Measurements from ENCODE around the gene KIF3C. TPM values are rescaled to one million over a fixed set of nuclear protein-coding genes. Genes with fewer than 3 reads are reported as not detected.

The KIF3C gene
- total RNA-seq, 1 experiment from 2014 or later = 55.7 TPM

GRCh38 chr2:25989154-25989553, 6.9 kb upstream of the KIF3C start:
- CTCF ChIA-PET = no interaction called here
- H3K27me3 ChIP-seq (ENCODE audit: control insufficient read depth, insufficient read depth, low read length) = no peaks in the 10 kb centered on the region
- POLR2A ChIA-PET = interaction anchor here (0.6 kb wide), 1 partner anchor 23 kb away, joined by 3 read pairs; no protein-coding TSS in a partner anchor
- H3K4me3 ChIP-seq (ENCODE audit: low read depth in 2 of 2, low read length in 2 of 2) = no peak overlapping the region
- DNase-seq (ENCODE audit: low read depth, low spot score) = no peak
- no peak for TF ChIP-seq TCF7L2 (IDR thresholded peaks at IDR 0.05; ENCODE audit: low read depth, low read length)
- H3K4me1 ChIP-seq (ENCODE audit: control insufficient read depth, insufficient read depth, low read length) = peaks cover 6% of the 10 kb centered on the region; the same call in 1 of the 2 replicates
- ATAC-seq = no peak
- intact Hi-C loops (cut with micrococcal nuclease; ENCODE audit: unreplicated experiment) = no loop called here
- no TSS peak for BruUV-seq (replicated peaks)
- H3K9me3 ChIP-seq (ENCODE audit: control insufficient read depth, insufficient read depth, low read depth, low read length) = no peaks in the 10 kb centered on the region
- no peak overlapping the region for H3K27ac ChIP-seq (ENCODE audit: low read length)
- in situ Hi-C loops (cut with HindIII; ENCODE audit: low pct_unique_long_range_greater_than_20kb, low sequenced_read_pairs) = no loop called here
- no peaks in the 10 kb centered on the region for H3K36me3 ChIP-seq (ENCODE audit: control insufficient read depth, insufficient read depth, low read length)

GRCh38 chr2:25988134-25988533, 5.8 kb upstream of the KIF3C start:
- no peak for TF ChIP-seq POLR2AphosphoS5 (IDR thresholded peaks at IDR 0.05; ENCODE audit: low read depth, low read length)
- no peak for TF ChIP-seq TCF7L2 (IDR thresholded peaks at IDR 0.05; ENCODE audit: low read depth, low read length)
- TF ChIP-seq REST (IDR thresholded peaks at IDR 0.05; ENCODE audit: insufficient read depth in 1 of 2, low read depth in 2 of 2, low read length in 1 of 2) = no peak
- no peak for TF ChIP-seq SIN3A (IDR thresholded peaks at IDR 0.05; ENCODE audit: borderline replicate concordance, insufficient read depth, low read depth, low read length)
- no peak for TF ChIP-seq CTCF (IDR thresholded peaks at IDR 0.05)
- ATAC-seq (no peak), DNase-seq (ENCODE audit: low read depth, low spot score) (no peak)
- Histone ChIP-seq H3K4me3 (ENCODE audit: low read depth in 2 of 2, low read length in 2 of 2) (no peak overlapping the region), H3K4me1 (ENCODE audit: control insufficient read depth, insufficient read depth, low read length) (peaks cover 6% of the 10 kb centered on the region), H3K27me3 (ENCODE audit: control insufficient read depth, insufficient read depth, low read length) (no peaks in the 10 kb centered on the region), H3K9me3 (ENCODE audit: control insufficient read depth, insufficient read depth, low read depth, low read length) (no peaks in the 10 kb centered on the region), H3K27ac (ENCODE audit: low read length) (no peak overlapping the region), H3K36me3 (ENCODE audit: control insufficient read depth, insufficient read depth, low read length) (no peaks in the 10 kb centered on the region)
- intact Hi-C loops (cut with micrococcal nuclease; ENCODE audit: unreplicated experiment) = no loop called here
- POLR2A ChIA-PET = interaction anchor here (0.6 kb wide), 1 partner anchor 24 kb away, joined by 3 read pairs; no protein-coding TSS in a partner anchor
- BruUV-seq (replicated peaks) = no TSS peak
- CTCF ChIA-PET = interaction anchor here (0.6 kb wide), 2 partner anchors 187 to 270 kb away, joined by 4 to 10 read pairs; no protein-coding TSS in a partner anchor
- in situ Hi-C loops (cut with HindIII; ENCODE audit: low pct_unique_long_range_greater_than_20kb, low sequenced_read_pairs) = no loop called here

GRCh38 chr2:25983735-25984134, 1.4 kb upstream of the KIF3C start:
- Histone ChIP-seq H3K4me3 (ENCODE audit: low read depth in 2 of 2, low read length in 2 of 2) (no peak overlapping the region), H3K4me1 (ENCODE audit: control insufficient read depth, insufficient read depth, low read length) (peaks cover 28% of the 10 kb centered on the region), H3K9me3 (ENCODE audit: control insufficient read depth, insufficient read depth, low read depth, low read length) (no peaks in the 10 kb centered on the region), H3K27ac (ENCODE audit: low read length) (no peak overlapping the region), H3K36me3 (ENCODE audit: control insufficient read depth, insufficient read depth, low read length) (no peaks in the 10 kb centered on the region), H3K27me3 (ENCODE audit: control insufficient read depth, insufficient read depth, low read length) (no peaks in the 10 kb centered on the region)
- ATAC-seq (no peak), DNase-seq (ENCODE audit: low read depth, low spot score) (no peak)
- ChIA-PET CTCF (no interaction called here), POLR2A (no interaction called here)
- TF ChIP-seq POLR2AphosphoS5 (IDR thresholded peaks at IDR 0.05; ENCODE audit: low read depth, low read length) (no peak), CTCF (IDR thresholded peaks at IDR 0.05) (no peak), SIN3A (IDR thresholded peaks at IDR 0.05; ENCODE audit: borderline replicate concordance, insufficient read depth, low read depth, low read length) (no peak), TCF7L2 (IDR thresholded peaks at IDR 0.05; ENCODE audit: low read depth, low read length) (no peak), REST (IDR thresholded peaks at IDR 0.05; ENCODE audit: insufficient read depth in 1 of 2, low read depth in 2 of 2, low read length in 1 of 2) (no peak)
- in situ Hi-C loops (cut with HindIII; ENCODE audit: low pct_unique_long_range_greater_than_20kb, low sequenced_read_pairs) = no loop called here
- no TSS peak for BruUV-seq (replicated peaks)
- intact Hi-C loops (cut with micrococcal nuclease; ENCODE audit: unreplicated experiment) = no loop called here

All from Panc1 (cell line).